ENCODE data around the gene TMEM238.
"Not testable (repeated sequence)": the region's sequence is repeated elsewhere in the genome, so short reads cannot be mapped to it uniquely, and the experiment has no call there.

TMEM238 gene

GRCh38 chr19:55419103-55419502 is 35.0 kb upstream of the TMEM238 start:
- Histone ChIP-seq H3K4me2 (ENCODE audit: low read length) (no peak overlapping the region), H3K27ac (no peak overlapping the region), H3K4me3 (ENCODE audit: low read depth, low read length) (no peak overlapping the region), H3K9me3 (ENCODE audit: control insufficient read depth, low read length) (no peaks in the 10 kb centered on the region), H2AFZ (no peak overlapping the region), H3K36me3 (ENCODE audit: control insufficient read depth, insufficient read depth, low read length) (no peaks in the 10 kb centered on the region), H3K27me3 (ENCODE audit: control insufficient read depth, insufficient read depth, low read length) (no peaks in the 10 kb centered on the region), H3K9ac (no peak overlapping the region), H3K4me1 (no peaks in the 10 kb centered on the region), H3K79me2 (no peaks in the 10 kb centered on the region)
- TF ChIP-seq CTCF (IDR thresholded peaks at IDR 0.05): no peak

GRCh38 chr19:55418185-55418584 is 34.1 kb upstream of the TMEM238 start:
- Histone ChIP-seq H3K36me3 (ENCODE audit: control insufficient read depth, insufficient read depth, low read length) (no peaks in the 10 kb centered on the region), H3K4me2 (ENCODE audit: low read length) (no peak overlapping the region), H3K4me3 (ENCODE audit: low read depth, low read length) (no peak overlapping the region), H3K79me2 (no peaks in the 10 kb centered on the region), H3K9ac (no peak overlapping the region), H2AFZ (no peak overlapping the region), H3K4me1 (no peaks in the 10 kb centered on the region), H3K27ac (no peak overlapping the region), H3K27me3 (ENCODE audit: control insufficient read depth, insufficient read depth, low read length) (no peaks in the 10 kb centered on the region), H3K9me3 (ENCODE audit: control insufficient read depth, low read length) (no peaks in the 10 kb centered on the region)
- TF ChIP-seq CTCF (IDR thresholded peaks at IDR 0.05): peak; percentile 75

GRCh38 chr19:55410168-55410567 is 26.1 kb upstream of the TMEM238 start:
- no peaks in the 10 kb centered on the region for H3K9me3 ChIP-seq (ENCODE audit: control insufficient read depth, low read length)
- H3K79me2 ChIP-seq: peaks cover 11% of the 10 kb centered on the region
- no peak overlapping the region for H3K4me2 ChIP-seq (ENCODE audit: low read length)
- no peak overlapping the region for H3K9ac ChIP-seq
- H3K27me3 ChIP-seq (ENCODE audit: control insufficient read depth, insufficient read depth, low read length): no peaks in the 10 kb centered on the region
- no peak overlapping the region for H3K27ac ChIP-seq
- peaks cover 4% of the 10 kb centered on the region for H3K4me1 ChIP-seq
- H3K36me3 ChIP-seq (ENCODE audit: control insufficient read depth, insufficient read depth, low read length): no peaks in the 10 kb centered on the region
- H3K4me3 ChIP-seq (ENCODE audit: low read depth, low read length): no peak overlapping the region
- no peak for TF ChIP-seq CTCF (IDR thresholded peaks at IDR 0.05)
- H2AFZ ChIP-seq: no peak overlapping the region

GRCh38 chr19:55409179-55409578 is 25.1 kb upstream of the TMEM238 start:
- not testable (repeated sequence) for H3K4me1 ChIP-seq; H3K36me3 ChIP-seq (ENCODE audit: control insufficient read depth, insufficient read depth, low read length); H3K4me3 ChIP-seq (ENCODE audit: low read depth, low read length); H3K4me2 ChIP-seq (ENCODE audit: low read length); H3K27ac ChIP-seq; H3K9me3 ChIP-seq (ENCODE audit: control insufficient read depth, low read length); H3K9ac ChIP-seq; H3K27me3 ChIP-seq (ENCODE audit: control insufficient read depth, insufficient read depth, low read length)
- peaks cover 11% of the 10 kb centered on the region for H3K79me2 ChIP-seq
- H2AFZ ChIP-seq: peak overlapping the region; percentile 87

- no peaks in the 10 kb centered on the region for H3K36me3 ChIP-seq (ENCODE audit: control insufficient read depth, insufficient read depth, low read length)
- peak overlapping the region; percentile 87 for H2AFZ ChIP-seq
- H3K9ac ChIP-seq: no peak overlapping the region
- H3K4me1 ChIP-seq: peaks cover 4% of the 10 kb centered on the region
- H3K27ac ChIP-seq: peak overlapping the region; percentile 94
- no peak for TF ChIP-seq CTCF (IDR thresholded peaks at IDR 0.05)
- H3K4me2 ChIP-seq (ENCODE audit: low read length): peak overlapping the region; percentile 100
- H3K9me3 ChIP-seq (ENCODE audit: control insufficient read depth, low read length): no peaks in the 10 kb centered on the region
- H3K4me3 ChIP-seq (ENCODE audit: low read depth, low read length): peak overlapping the region; percentile 89
- no peaks in the 10 kb centered on the region for H3K27me3 ChIP-seq (ENCODE audit: control insufficient read depth, insufficient read depth, low read length)
- peaks cover 11% of the 10 kb centered on the region for H3K79me2 ChIP-seq
Observed at GRCh38 chr19:55408533-55408872, 24.4 kb upstream of the TMEM238 start.
